Measurements from ENCODE around the gene TP53BP2. TPM values are rescaled to one million over a fixed set of nuclear protein-coding genes. Genes with fewer than 3 reads are reported as not detected.

TP53BP2 gene
- total and polyA plus RNA-seq, 2 donors (not counting 3 experiments of a cell fraction or from before 2014, with no cell fraction given), result 21.9 to 51.9 TPM

GRCh38 chr1:223815865-223816264, 29.9 kb downstream of the TP53BP2 start:
- Histone ChIP-seq H3K4me2 (ENCODE audit: insufficient read depth, low read length) (no peak overlapping the region), H3K4me1 (ENCODE audit: control insufficient read depth, extremely low read depth, insufficient read depth, low read length) (peaks cover 4% of the 10 kb centered on the region), H3K9me1 (replicated peaks; ENCODE audit: control insufficient read depth, extremely low read depth, insufficient read depth, low read length) (peaks cover 2% of the 10 kb centered on the region), H3K79me2 (ENCODE audit: control insufficient read depth, insufficient read depth, low read length) (peaks cover 21% of the 10 kb centered on the region), H4K20me1 (replicated peaks; ENCODE audit: control insufficient read depth, extremely low read depth, insufficient read depth, low read length) (no peaks in the 10 kb centered on the region), H3K27me3 (ENCODE audit: control insufficient read depth in 2 of 2, insufficient read depth in 2 of 2, low read length in 2 of 2) (no peaks in the 10 kb centered on the region), H2AFZ (ENCODE audit: low read depth, low read length) (no peak overlapping the region), H3K27ac (ENCODE audit: insufficient read depth, low read depth, low read length) (no peak overlapping the region), H3K9me3 (replicated peaks; ENCODE audit: control insufficient read depth, insufficient read depth, low read length) (no peaks in the 10 kb centered on the region), H3K4me3 (replicated peaks in 1 of 3; ENCODE audit: insufficient read depth in 1 of 3, low read depth in 1 of 3, low read length in 3 of 3) (no peak overlapping the region), H3K9ac (replicated peaks; ENCODE audit: extremely low read depth, insufficient read depth, low read length) (no peak overlapping the region), H3K36me3 (ENCODE audit: control insufficient read depth in 2 of 2, extremely low read depth in 1 of 2, insufficient read depth in 2 of 2, low read length in 2 of 2) (peaks cover 5 to 8% of the 10 kb centered on the region in 2 experiments)
- DNase-seq (ENCODE audit: low read depth, low spot score), result no peak
- no TSS peak for BruUV-seq (replicated peaks)
- ChIA-PET POLR2A (no interaction called here), CTCF (interaction anchor here (0.9 kb wide), 1 partner anchor 31 kb away, joined by 3 read pairs; no protein-coding TSS in a partner anchor)
- TF ChIP-seq JUN (IDR thresholded peaks at IDR 0.05; ENCODE audit: borderline replicate concordance, insufficient read depth, insufficient read length, low read depth) (no peak), FOS (IDR thresholded peaks at IDR 0.05; ENCODE audit: borderline replicate concordance, insufficient read depth, low read length) (no peak), GATA2 (IDR thresholded peaks at IDR 0.05; ENCODE audit: insufficient read depth, insufficient read length, low read depth, low read length) (no peak), POLR2A (IDR thresholded peaks at IDR 0.05; ENCODE audit: low read depth, low read length) (no peak), MYC (IDR thresholded peaks at IDR 0.05; ENCODE audit: low read depth, low read length) (no peak), EZH2 (IDR thresholded peaks at IDR 0.05; ENCODE audit: borderline replicate concordance, low read depth, low read length, severe bottlenecking) (no peak), POLR2AphosphoS5 (IDR thresholded peaks at IDR 0.05; ENCODE audit: insufficient read depth, low read depth, low read length) (no peak), CTCF (IDR thresholded peaks at IDR 0.05; ENCODE audit: extremely low read depth in 1 of 2, insufficient read depth in 1 of 2, low read depth in 1 of 2, low read length in 2 of 2) (no peak)
- TF ChIP-seq, protein P1, sequence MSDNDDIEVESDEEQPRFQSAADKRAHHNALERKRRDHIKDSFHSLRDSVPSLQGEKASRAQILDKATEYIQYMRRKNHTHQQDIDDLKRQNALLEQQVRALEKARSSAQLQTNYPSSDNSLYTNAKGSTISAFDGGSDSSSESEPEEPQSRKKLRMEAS (IDR thresholded peaks at IDR 0.05; ENCODE audit: insufficient read depth, insufficient read length), result no peak
- intact Hi-C loops (cut with micrococcal nuclease) (no loop called here), dilution Hi-C loops (cut with MboI; ENCODE audit: extremely low pct_ligation_motif_present, low sequenced_read_pairs) (no loop called here)
- peak; percentile 40 for FAIRE-seq
